Natural killer cell (primary cell): Measurements from ENCODE around the gene CDK18. TPM values are rescaled to one million over a fixed set of nuclear protein-coding genes. Genes with fewer than 3 reads are reported as not detected.

Experiments
- ATAC-seq, 3 donors: fragments of 150-1000 bp in 2 of 3; fragments of 200-7000 bp in 1 of 3; cut with Tn5 transposase; 1 replicate in 1 of 3; 2 replicates in 2 of 3; pipeline ENCODE4 v1.10.0; 2021; ENCODE audit warnings: mild to moderate bottlenecking in 2 of 3, moderate library complexity in 2 of 3
- DNase-seq, 2 donors: peaks; one replicate each; pipeline versions ENCODE4 v3.0.0 to v3.0.0-alpha.2; 2013 to 2021; ENCODE audit warnings: mixed read lengths in 1 of 2
- H3K27ac ChIP-seq: one replicate; pipeline ENCODE4 v1.5.1; 2013; ENCODE audit warnings: mild to moderate bottlenecking, low read length
- H3K27me3 ChIP-seq: one replicate; pipeline ENCODE4 v1.6.1; 2013; ENCODE audit warnings: low read length; ENCODE audit not compliant: control insufficient read depth, insufficient read depth
- H3K36me3 ChIP-seq: one replicate; pipeline ENCODE4 v1.6.1; 2013; ENCODE audit warnings: low read length; ENCODE audit not compliant: control insufficient read depth, insufficient read depth
- H3K4me1 ChIP-seq: one replicate; pipeline ENCODE4 v1.6.1; 2013; ENCODE audit warnings: low read length; ENCODE audit not compliant: control insufficient read depth, insufficient read depth
- H3K4me3 ChIP-seq: one replicate; pipeline ENCODE4 v1.5.1; 2013; ENCODE audit warnings: low read length
- H3K9me3 ChIP-seq: one replicate; pipeline ENCODE4 v1.6.1; 2013; ENCODE audit warnings: low read length; ENCODE audit not compliant: control insufficient read depth, insufficient read depth
- H3K27ac Mint-ChIP-seq, 2 donors: one replicate each; pipeline ENCODE4 v1.8.0; 2022; ENCODE audit warnings: mild to moderate bottlenecking in 2 of 2, mixed read lengths in 2 of 2, moderate library complexity in 1 of 2
- H3K27me3 Mint-ChIP-seq, 2 donors: one replicate each; pipeline ENCODE4 v1.8.0; 2022; ENCODE audit warnings: low read depth in 2 of 2, mixed read lengths in 2 of 2
- H3K36me3 Mint-ChIP-seq: one replicate; pipeline ENCODE4 v1.8.0; 2022; ENCODE audit warnings: mixed read lengths
- H3K4me1 Mint-ChIP-seq, 2 donors: one replicate each; pipeline ENCODE4 v1.8.0; 2022; ENCODE audit warnings: mixed read lengths in 2 of 2
- H3K4me3 Mint-ChIP-seq: one replicate; pipeline ENCODE4 v1.8.0; 2022; ENCODE audit warnings: mild to moderate bottlenecking, moderate library complexity, mixed read lengths
- H3K9me3 Mint-ChIP-seq, 2 donors: one replicate each; pipeline ENCODE4 v1.8.0; 2022; ENCODE audit warnings: mixed read lengths in 2 of 2
- WGBS: methylation state at CpG from one replicate; pipeline ENCODE4 v1.1.7; 2013; ENCODE audit warnings: missing lambda C conversion rate; ENCODE audit not compliant: insufficient coverage; 5-methylcytosine and 5-hydroxymethylcytosine counted together
- intact Hi-C: fragments of 100-400 bp; cut with micrococcal nuclease; formaldehyde crosslinking; loops from one replicate; pipeline ENCODE4 v1.14.2; 2022
- total RNA-seq, 4 donors: library from RNA; stranded (reverse); fragments of 120-200 nt in 1 of 4; gene quantifications; one replicate each; pipeline versions ENCODE4 v1.2.3 to v1.2.4, GENCODE V29; 2013 to 2022
- TF ChIP-seq, protein P1 (sequence below): fragments of 200-600 bp; IDR thresholded peaks from one replicate; pipeline ENCODE4 v1.8.0; 2022; ENCODE audit warnings: antibody characterized with exemption

The CDK18 gene
- total RNA-seq, 3 donors from 2014 or later (not counting 1 experiment from before 2014, with no cell fraction given), result 1.9 to 5.3 (median 4.0) TPM

DNA sequence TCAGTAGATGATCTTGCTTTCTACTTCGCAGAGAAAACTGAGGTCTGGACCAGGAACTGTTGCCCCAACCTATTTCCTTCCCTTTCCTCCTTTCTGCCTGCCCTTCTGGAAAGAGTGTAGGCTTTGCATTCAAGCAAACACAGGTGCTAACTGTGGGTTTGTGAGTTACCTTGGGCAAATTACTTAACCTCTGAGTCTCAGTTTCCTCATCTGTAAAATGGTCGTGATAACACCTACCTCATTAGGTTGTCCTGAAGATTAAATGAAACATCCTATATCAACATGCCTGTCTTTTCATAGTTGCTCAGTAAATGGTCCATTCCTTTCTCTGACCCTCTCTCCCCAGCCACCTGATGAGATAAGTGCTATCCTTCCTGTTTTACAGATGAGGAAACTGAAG is 39.1 kb upstream of the CDK18 start:
- 61% methylated on average over 2 of the region's 2 CpGs for WGBS
- H3K9me3 ChIP-seq, result no peaks in the 10 kb centered on the region
- H3K27me3 Mint-ChIP-seq, result peaks cover 11 to 20% of the 10 kb centered on the region in 2 donors
- no peaks in the 10 kb centered on the region for H3K36me3 Mint-ChIP-seq
- no peaks in the 10 kb centered on the region for H3K4me1 Mint-ChIP-seq
- intact Hi-C loops, result no loop called here
- no peak overlapping the region for H3K4me3 ChIP-seq
- DNase-seq (no peak), ATAC-seq (no peak)
- H3K4me1 ChIP-seq, result no peaks in the 10 kb centered on the region
- no peak overlapping the region for H3K27ac Mint-ChIP-seq
- H3K4me3 Mint-ChIP-seq, result no peak overlapping the region
- no peaks in the 10 kb centered on the region for H3K36me3 ChIP-seq
- TF ChIP-seq, protein P1, sequence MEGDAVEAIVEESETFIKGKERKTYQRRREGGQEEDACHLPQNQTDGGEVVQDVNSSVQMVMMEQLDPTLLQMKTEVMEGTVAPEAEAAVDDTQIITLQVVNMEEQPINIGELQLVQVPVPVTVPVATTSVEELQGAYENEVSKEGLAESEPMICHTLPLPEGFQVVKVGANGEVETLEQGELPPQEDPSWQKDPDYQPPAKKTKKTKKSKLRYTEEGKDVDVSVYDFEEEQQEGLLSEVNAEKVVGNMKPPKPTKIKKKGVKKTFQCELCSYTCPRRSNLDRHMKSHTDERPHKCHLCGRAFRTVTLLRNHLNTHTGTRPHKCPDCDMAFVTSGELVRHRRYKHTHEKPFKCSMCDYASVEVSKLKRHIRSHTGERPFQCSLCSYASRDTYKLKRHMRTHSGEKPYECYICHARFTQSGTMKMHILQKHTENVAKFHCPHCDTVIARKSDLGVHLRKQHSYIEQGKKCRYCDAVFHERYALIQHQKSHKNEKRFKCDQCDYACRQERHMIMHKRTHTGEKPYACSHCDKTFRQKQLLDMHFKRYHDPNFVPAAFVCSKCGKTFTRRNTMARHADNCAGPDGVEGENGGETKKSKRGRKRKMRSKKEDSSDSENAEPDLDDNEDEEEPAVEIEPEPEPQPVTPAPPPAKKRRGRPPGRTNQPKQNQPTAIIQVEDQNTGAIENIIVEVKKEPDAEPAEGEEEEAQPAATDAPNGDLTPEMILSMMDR, result no peak
- H3K27me3 ChIP-seq, result peaks cover 3% of the 10 kb centered on the region
- no peaks in the 10 kb centered on the region for H3K9me3 Mint-ChIP-seq
- no peak overlapping the region for H3K27ac ChIP-seq

DNA sequence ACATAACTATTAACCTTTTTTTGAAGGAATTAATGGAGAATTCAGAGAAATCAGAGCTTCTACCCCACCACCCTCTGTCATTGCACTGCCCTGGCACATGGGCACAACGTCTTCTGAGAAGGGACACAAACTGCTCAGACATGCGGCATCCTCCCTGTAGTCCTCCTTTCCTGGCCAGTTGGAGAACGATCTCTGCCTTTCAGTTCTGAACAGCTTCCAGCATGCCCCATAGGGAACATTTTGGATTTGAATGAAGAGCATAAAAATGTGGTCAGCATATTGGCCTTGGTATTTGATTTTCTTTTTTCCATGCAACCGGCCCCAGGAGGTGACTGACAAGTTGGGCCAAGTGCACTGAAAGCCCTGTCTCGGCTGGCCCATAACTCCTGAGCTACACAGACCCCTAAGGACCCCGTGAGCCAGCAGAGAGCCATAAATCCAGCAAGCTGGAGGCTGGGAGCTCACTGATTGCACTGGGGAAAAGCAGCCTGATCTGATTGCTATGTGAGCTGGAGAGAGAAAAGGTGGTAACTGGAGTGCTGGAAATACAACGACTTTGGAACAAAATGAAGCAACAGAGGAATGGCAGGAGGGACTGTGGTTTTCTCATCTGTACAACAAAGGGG is 37.8 kb upstream of the CDK18 start:
- no peaks in the 10 kb centered on the region for H3K9me3 ChIP-seq
- ATAC-seq, result no peak
- TF ChIP-seq, protein P1, result no peak
- H3K27me3 ChIP-seq, result peaks cover 3% of the 10 kb centered on the region
- Mint-ChIP-seq H3K27me3 (peaks cover 14 to 17% of the 10 kb centered on the region in 2 donors), H3K4me3 (no peak overlapping the region), H3K4me1 (no peaks in the 10 kb centered on the region), H3K36me3 (no peaks in the 10 kb centered on the region), H3K9me3 (no peaks in the 10 kb centered on the region), H3K27ac (no peak overlapping the region)
- no peak overlapping the region for H3K4me3 ChIP-seq
- intact Hi-C loops, result no loop called here
- H3K27ac ChIP-seq, result no peak overlapping the region
- H3K4me1 ChIP-seq, result no peaks in the 10 kb centered on the region
- 66% methylated on average over 7 of the region's 7 CpGs for WGBS
- no peaks in the 10 kb centered on the region for H3K36me3 ChIP-seq
- no peak for DNase-seq

DNA sequence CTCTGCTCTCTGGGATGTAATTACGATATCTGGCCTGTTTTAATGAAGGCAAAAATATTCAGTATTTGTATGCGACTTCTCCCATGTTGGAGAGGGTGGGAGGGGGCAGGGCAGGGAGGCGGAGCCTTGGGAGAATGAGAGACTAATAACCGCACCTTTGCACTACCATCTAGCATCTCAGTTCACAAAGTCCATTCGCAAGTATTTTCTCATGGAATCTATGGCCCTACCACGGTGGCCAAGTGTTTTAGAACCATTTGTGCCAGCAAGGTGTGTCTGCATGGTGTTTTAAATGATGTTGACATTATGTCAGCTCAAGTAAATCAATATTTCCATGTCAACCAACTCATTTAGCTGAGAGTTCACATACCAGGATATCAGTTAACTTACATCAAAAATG is 34.3 kb upstream of the CDK18 start:
- Histone ChIP-seq H3K4me1 (peaks cover 6% of the 10 kb centered on the region), H3K9me3 (peaks cover 5% of the 10 kb centered on the region), H3K36me3 (no peaks in the 10 kb centered on the region), H3K27me3 (no peaks in the 10 kb centered on the region), H3K4me3 (no peak overlapping the region), H3K27ac (no peak overlapping the region)
- Mint-ChIP-seq H3K27ac (no peak overlapping the region), H3K36me3 (no peaks in the 10 kb centered on the region), H3K4me1 (peaks cover 8 to 12% of the 10 kb centered on the region in 2 donors), H3K4me3 (no peak overlapping the region), H3K27me3 (peaks cover 36 to 42% of the 10 kb centered on the region in 2 donors), H3K9me3 (peaks cover 0 to 2% of the 10 kb centered on the region in 2 donors)
- TF ChIP-seq, protein P1, result no peak
- ATAC-seq (no peak), DNase-seq (no peak)
- 95% methylated on average over 6 of the region's 6 CpGs for WGBS
- intact Hi-C loops, result no loop called here
